Activated CD8-positive, alpha-beta memory T cell treated with anti-CD3 and anti-CD28 coated beads for 1 hour (primary cell): ENCODE data around the gene ELN.

ENCODE experiments used
- DNase-seq, 2 donors: peaks; one replicate each; pipeline ENCODE4 v3.0.0-alpha.2; 2020; ENCODE audit warnings: low read depth in 1 of 2; ENCODE audit errors: extremely low read depth in 1 of 2

The ELN gene

GRCh38 chr7:74059681-74060588, 32.0 kb downstream of the ELN start:
- no peak for DNase-seq

GRCh38 chr7:74061840-74062539, 34.0 kb downstream of the ELN start:
- peak; percentile 25 to 52 for DNase-seq

GRCh38 chr7:74063223-74063641, 35.3 kb downstream of the ELN start:
- DNase-seq = no peak

- no peak for DNase-seq
These were observed 35.7 kb downstream of the ELN start for GRCh38 chr7:74063646-74064045.

GRCh38 chr7:74064696-74065095, 36.7 kb downstream of the ELN start:
- DNase-seq = no peak

- DNase-seq = no peak
These were observed 38.7 kb downstream of the ELN start for GRCh38 chr7:74066626-74067025.

- no peak for DNase-seq
These were observed 40.6 kb downstream of the ELN start for GRCh38 chr7:74068378-74069085.

- no peak for DNase-seq
These were observed 41.1 kb downstream of the ELN start for GRCh38 chr7:74069086-74069541.

- DNase-seq = no peak
These were observed 42.0 kb downstream of the ELN start for GRCh38 chr7:74069790-74070618.

GRCh38 chr7:74070619-74070921, 42.6 kb downstream of the ELN start:
- DNase-seq = no peak

GRCh38 chr7:74071121-74071520, 43.1 kb downstream of the ELN start:
- no peak for DNase-seq

GRCh38 chr7:74074770-74075169, 46.8 kb downstream of the ELN start:
- DNase-seq = no peak

GRCh38 chr7:74078461-74078860, 50.5 kb downstream of the ELN start:
- no peak for DNase-seq

GRCh38 chr7:74082770-74083116, 54.8 kb downstream of the ELN start:
- no peak for DNase-seq

GRCh38 chr7:74083117-74083876, 55.3 kb downstream of the ELN start, which contains the start of gene LIMK1:
Gene LIMK1, plus strand, starts transcription at chr7:74083804. Its CDS starts 187 bp downstream, at chr7:74083991.
- DNase-seq = peak; percentile 44 to 77

- no peak for DNase-seq
These were observed 56.2 kb downstream of the ELN start for GRCh38 chr7:74083928-74084721.

- DNase-seq = no peak
These were observed 57.0 kb downstream of the ELN start for GRCh38 chr7:74084722-74085578.

- DNase-seq = no peak
These were observed 59.9 kb downstream of the ELN start for GRCh38 chr7:74087791-74088453.
